Effector memory CD8-positive, alpha-beta T cell (primary cell): ENCODE data around the gene RNF31.

ENCODE experiments used
- ATAC-seq: fragments of 150-1000 bp; cut with Tn5 transposase; replicated peaks from 2 replicates; pipeline ENCODE4 v1.10.0; 2021; ENCODE audit warnings: mild to moderate bottlenecking, moderate library complexity
- DNase-seq, 3 experiments: peaks; one replicate each; pipeline ENCODE4 v3.0.0; 2021
- H3K27ac Mint-ChIP-seq, 2 donors: one replicate each; pipeline ENCODE4 v1.8.0; 2022; ENCODE audit warnings: mild to moderate bottlenecking in 2 of 2, mixed read lengths in 2 of 2, moderate library complexity in 2 of 2
- H3K27me3 Mint-ChIP-seq, 2 donors: one replicate each; pipeline ENCODE4 v1.8.0; 2022; ENCODE audit warnings: mixed read lengths in 2 of 2
- H3K36me3 Mint-ChIP-seq: one replicate; pipeline ENCODE4 v1.8.0; 2022; ENCODE audit warnings: mild to moderate bottlenecking, moderate library complexity, mixed read lengths; ENCODE audit not compliant: insufficient read depth
- H3K4me1 Mint-ChIP-seq, 2 donors: one replicate each; pipeline ENCODE4 v1.8.0; 2022; ENCODE audit warnings: low read depth in 2 of 2, mixed read lengths in 2 of 2
- H3K4me3 Mint-ChIP-seq, 2 donors: one replicate each; pipeline ENCODE4 v1.8.0; 2022; ENCODE audit warnings: mild to moderate bottlenecking in 2 of 2, mixed read lengths in 2 of 2, moderate library complexity in 2 of 2
- H3K9me3 Mint-ChIP-seq, 2 donors: one replicate each; pipeline ENCODE4 v1.8.0; 2022; ENCODE audit warnings: mixed read lengths in 2 of 2

The RNF31 gene

GRCh38 chr14:24207104-24207551, 59.8 kb downstream of the RNF31 start:
- Mint-ChIP-seq H3K4me3 (peak overlapping the region; percentile 22 to 46), H3K9me3 (peaks cover 2 to 5% of the 10 kb centered on the region in 2 donors), H3K4me1 (peaks cover 32 to 36% of the 10 kb centered on the region in 2 donors), H3K27me3 (no peaks in the 10 kb centered on the region), H3K36me3 (peaks cover 62% of the 10 kb centered on the region), H3K27ac (peak overlapping the region; percentile 93 to 95)
- peak; percentile 91 for ATAC-seq
- peak in 2 of 3 experiments; percentile 20 to 23 for DNase-seq

- Mint-ChIP-seq H3K27ac (peak overlapping the region; percentile 93 to 95), H3K27me3 (no peaks in the 10 kb centered on the region), H3K9me3 (peaks cover 2 to 5% of the 10 kb centered on the region in 2 donors), H3K4me3 (no peak overlapping the region), H3K4me1 (peaks cover 33 to 40% of the 10 kb centered on the region in 2 donors), H3K36me3 (peaks cover 67% of the 10 kb centered on the region)
- DNase-seq = no peak
- ATAC-seq = no peak
Observed at GRCh38 chr14:24207625-24208024, 60.3 kb downstream of the RNF31 start.
